HL-60 (cell line): ENCODE data around the gene BRS3.

Experiments
- DNase-seq, 2 experiments: peaks; one replicate each; pipeline ENCODE4 v3.0.0-alpha.2; 2010 to 2020; ENCODE audit warnings: low read depth in 1 of 2, low spot score in 1 of 2
- H3K27ac ChIP-seq: fragments of 250-450 bp; sonication (Bioruptor Pico); replicated peaks from 2 replicates; pipeline ENCODE4 v1.5.1; 2020; ENCODE audit warnings: mild to moderate bottlenecking, moderate library complexity
- H3K27me3 ChIP-seq: fragments of 250-450 bp; sonication (Bioruptor Pico); 2 replicates; pipeline ENCODE4 v1.5.1; 2021; ENCODE audit warnings: mild to moderate bottlenecking, moderate library complexity; ENCODE audit not compliant: insufficient read depth, poor library complexity, severe bottlenecking
- H3K4me3 ChIP-seq: replicated peaks from 2 replicates; pipeline ENCODE4 v1.5.1; 2011; ENCODE audit warnings: mild to moderate bottlenecking, control low read depth, low read length; ENCODE audit not compliant: insufficient read depth
- GABPA ChIP-seq: IDR thresholded peaks from 2 replicates; pipeline ENCODE4 v1.6.1; 2012; ENCODE audit warnings: low read depth
- POLR2AphosphoS5 ChIP-seq: IDR thresholded peaks from 2 replicates; pipeline ENCODE4 v1.6.1; 2012; ENCODE audit warnings: low read depth
- SPI1 ChIP-seq: IDR thresholded peaks from 2 replicates; pipeline ENCODE4 v1.6.1; 2012; ENCODE audit warnings: low read depth, mild to moderate bottlenecking, borderline replicate concordance
- TF ChIP-seq, protein P1 (sequence below): IDR thresholded peaks from one replicate; pipeline ENCODE4 v1.5.1; 2011; ENCODE audit warnings: low read length, control low read depth, inconsistent platforms; ENCODE audit not compliant: insufficient read depth
- TF ChIP-seq, protein P2 (sequence below): IDR thresholded peaks from 2 replicates; pipeline ENCODE4 v1.6.1; 2012; ENCODE audit warnings: low read depth; ENCODE audit not compliant: insufficient replicate concordance

Gene BRS3

DNA sequence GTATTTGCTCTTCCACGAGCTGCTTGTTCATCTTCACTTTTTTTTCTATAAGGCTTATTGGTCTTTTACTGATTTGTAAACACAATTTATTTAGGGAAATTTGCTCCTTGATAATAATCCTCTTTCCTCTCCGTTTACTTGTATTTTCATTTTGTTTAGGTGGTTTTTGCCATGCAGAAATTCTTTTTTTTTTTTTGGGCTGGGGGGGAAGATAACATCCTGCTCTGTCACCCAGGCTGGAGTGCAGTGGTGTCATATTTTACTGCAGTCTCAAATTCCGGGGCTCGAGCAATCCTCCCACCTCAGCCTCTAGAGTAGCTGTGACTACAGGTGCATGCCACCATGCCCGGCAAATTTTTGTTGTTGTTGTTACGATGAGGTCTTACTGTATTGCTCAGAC lies 31.6 kb upstream of the BRS3 start:
- TF ChIP-seq, protein P1, sequence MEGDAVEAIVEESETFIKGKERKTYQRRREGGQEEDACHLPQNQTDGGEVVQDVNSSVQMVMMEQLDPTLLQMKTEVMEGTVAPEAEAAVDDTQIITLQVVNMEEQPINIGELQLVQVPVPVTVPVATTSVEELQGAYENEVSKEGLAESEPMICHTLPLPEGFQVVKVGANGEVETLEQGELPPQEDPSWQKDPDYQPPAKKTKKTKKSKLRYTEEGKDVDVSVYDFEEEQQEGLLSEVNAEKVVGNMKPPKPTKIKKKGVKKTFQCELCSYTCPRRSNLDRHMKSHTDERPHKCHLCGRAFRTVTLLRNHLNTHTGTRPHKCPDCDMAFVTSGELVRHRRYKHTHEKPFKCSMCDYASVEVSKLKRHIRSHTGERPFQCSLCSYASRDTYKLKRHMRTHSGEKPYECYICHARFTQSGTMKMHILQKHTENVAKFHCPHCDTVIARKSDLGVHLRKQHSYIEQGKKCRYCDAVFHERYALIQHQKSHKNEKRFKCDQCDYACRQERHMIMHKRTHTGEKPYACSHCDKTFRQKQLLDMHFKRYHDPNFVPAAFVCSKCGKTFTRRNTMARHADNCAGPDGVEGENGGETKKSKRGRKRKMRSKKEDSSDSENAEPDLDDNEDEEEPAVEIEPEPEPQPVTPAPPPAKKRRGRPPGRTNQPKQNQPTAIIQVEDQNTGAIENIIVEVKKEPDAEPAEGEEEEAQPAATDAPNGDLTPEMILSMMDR, result no peak
- no peaks in the 10 kb centered on the region for H3K27me3 ChIP-seq
- DNase-seq, result no peak
- no peak overlapping the region for H3K4me3 ChIP-seq
- no peak overlapping the region for H3K27ac ChIP-seq

DNA sequence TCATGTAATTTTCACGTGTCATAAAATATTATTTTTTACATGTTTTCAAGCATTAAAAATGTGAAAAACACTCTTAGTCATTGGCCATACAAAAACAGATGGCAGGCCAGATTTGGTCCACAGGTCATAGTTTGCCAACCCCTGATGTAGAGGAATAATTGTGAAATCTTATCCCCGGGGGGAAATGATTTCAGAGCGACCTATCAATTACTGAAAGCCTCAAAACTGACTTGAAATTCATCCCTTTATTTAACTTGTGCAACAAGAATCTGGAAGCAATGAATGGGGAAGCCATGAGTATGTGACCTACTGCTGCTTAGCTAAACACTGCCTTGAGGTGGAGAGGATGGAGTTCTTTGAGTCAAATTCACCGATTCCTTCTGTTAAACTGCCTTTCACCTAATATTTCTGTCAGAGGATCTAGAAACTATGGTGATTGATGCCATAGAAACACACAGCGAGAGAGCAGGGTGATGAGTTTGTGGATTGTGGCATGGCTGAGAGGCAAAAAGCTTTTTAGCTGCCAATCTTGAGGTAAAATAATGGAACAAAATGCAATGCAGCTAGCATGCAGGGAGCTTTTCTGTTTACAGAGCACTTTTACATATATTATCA lies 30.3 kb upstream of the BRS3 start:
- DNase-seq, result no peak
- TF ChIP-seq, protein P1, result no peak
- no peak for TF ChIP-seq SPI1
- TF ChIP-seq GABPA, result no peak
- TF ChIP-seq, protein P2, sequence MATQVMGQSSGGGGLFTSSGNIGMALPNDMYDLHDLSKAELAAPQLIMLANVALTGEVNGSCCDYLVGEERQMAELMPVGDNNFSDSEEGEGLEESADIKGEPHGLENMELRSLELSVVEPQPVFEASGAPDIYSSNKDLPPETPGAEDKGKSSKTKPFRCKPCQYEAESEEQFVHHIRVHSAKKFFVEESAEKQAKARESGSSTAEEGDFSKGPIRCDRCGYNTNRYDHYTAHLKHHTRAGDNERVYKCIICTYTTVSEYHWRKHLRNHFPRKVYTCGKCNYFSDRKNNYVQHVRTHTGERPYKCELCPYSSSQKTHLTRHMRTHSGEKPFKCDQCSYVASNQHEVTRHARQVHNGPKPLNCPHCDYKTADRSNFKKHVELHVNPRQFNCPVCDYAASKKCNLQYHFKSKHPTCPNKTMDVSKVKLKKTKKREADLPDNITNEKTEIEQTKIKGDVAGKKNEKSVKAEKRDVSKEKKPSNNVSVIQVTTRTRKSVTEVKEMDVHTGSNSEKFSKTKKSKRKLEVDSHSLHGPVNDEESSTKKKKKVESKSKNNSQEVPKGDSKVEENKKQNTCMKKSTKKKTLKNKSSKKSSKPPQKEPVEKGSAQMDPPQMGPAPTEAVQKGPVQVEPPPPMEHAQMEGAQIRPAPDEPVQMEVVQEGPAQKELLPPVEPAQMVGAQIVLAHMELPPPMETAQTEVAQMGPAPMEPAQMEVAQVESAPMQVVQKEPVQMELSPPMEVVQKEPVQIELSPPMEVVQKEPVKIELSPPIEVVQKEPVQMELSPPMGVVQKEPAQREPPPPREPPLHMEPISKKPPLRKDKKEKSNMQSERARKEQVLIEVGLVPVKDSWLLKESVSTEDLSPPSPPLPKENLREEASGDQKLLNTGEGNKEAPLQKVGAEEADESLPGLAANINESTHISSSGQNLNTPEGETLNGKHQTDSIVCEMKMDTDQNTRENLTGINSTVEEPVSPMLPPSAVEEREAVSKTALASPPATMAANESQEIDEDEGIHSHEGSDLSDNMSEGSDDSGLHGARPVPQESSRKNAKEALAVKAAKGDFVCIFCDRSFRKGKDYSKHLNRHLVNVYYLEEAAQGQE, result no peak
- no peak for TF ChIP-seq POLR2AphosphoS5
- H3K27me3 ChIP-seq, result no peaks in the 10 kb centered on the region

DNA sequence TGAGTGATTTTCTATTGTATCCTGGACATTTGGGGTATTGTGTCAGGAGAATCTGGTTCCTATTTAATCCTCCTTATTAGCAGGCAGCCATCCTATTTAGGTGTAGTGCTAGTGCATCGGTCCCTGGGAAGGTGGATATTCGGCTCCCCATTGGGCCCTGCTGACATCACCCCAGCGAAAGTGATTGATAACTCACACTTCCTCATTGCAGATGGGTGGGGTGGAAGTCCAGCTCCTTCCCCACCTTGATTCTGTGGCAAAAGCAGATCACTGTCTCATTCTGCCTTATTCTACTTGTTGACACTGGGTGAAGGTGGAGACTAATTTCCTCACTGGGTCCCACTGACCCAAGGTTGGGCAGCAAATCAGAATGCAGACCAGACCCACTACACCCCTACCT lies 23.2 kb upstream of the BRS3 start:
- Histone ChIP-seq H3K27me3 (no peaks in the 10 kb centered on the region), H3K4me3 (no peak overlapping the region), H3K27ac (no peak overlapping the region)
- TF ChIP-seq GABPA (no peak), SPI1 (no peak), POLR2AphosphoS5 (no peak)
- TF ChIP-seq, protein P1, result no peak
- TF ChIP-seq, protein P2, result no peak
- DNase-seq, result no peak

More for the DNA sequence above, 30.3 kb upstream of the BRS3 start:
- Histone ChIP-seq H3K27ac (no peak overlapping the region), H3K4me3 (no peak overlapping the region)

DNA sequence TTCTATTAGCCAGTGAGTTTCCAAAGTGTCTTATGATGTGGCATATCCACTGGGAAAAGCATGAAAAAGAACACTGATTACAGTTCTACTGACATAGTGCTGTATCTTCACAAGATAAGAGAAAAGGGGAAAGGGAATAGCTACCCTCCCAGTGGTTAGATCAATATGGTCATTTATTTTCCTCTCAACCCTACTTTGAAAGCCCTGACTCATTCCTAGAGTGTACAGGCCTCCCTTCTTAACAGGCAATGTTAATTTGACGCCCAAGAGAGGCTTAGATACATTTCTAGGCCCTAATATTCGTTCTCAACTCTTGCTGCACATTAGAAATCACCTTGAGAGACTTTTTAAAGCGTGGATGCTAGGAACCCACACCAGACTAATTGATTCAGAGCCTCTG lies 20.4 kb upstream of the BRS3 start:
- Histone ChIP-seq H3K27ac (no peak overlapping the region), H3K27me3 (no peaks in the 10 kb centered on the region), H3K4me3 (no peak overlapping the region)
- no peak for DNase-seq
- TF ChIP-seq POLR2AphosphoS5, result no peak
- TF ChIP-seq, protein P2, result no peak
- TF ChIP-seq GABPA, result no peak
- TF ChIP-seq, protein P1, result no peak
- no peak for TF ChIP-seq SPI1
